Uterus (tissue), 4 donors: ENCODE results near the gene R3HDM2. TPM values are rescaled to one million over a fixed set of nuclear protein-coding genes. Genes with fewer than 3 reads are reported as not detected.

Source experiments
- DNase-seq, 2 donors: peaks; one replicate each; pipeline ENCODE4 v3.0.0-alpha.2; 2019 to 2020
- H3K27ac ChIP-seq, 2 donors: fragments of 200-600 bp; sonication (generic); 1 replicate in 1 of 2; 2 replicates in 1 of 2; pipeline ENCODE4 v1.5.1; 2016 to 2018
- H3K27me3 ChIP-seq, 2 donors: fragments of 200-600 bp; sonication (generic); one replicate each; pipeline ENCODE4 v1.5.1; 2018 to 2019; ENCODE audit warnings: control low read depth in 1 of 2
- H3K36me3 ChIP-seq, 2 donors: fragments of 200-600 bp; sonication (generic); one replicate each; pipeline ENCODE4 v1.5.1; 2019; ENCODE audit warnings: control low read depth in 1 of 2
- H3K4me1 ChIP-seq, 2 donors: fragments of 200-600 bp; sonication (generic); one replicate each; pipeline ENCODE4 v1.5.1; 2018 to 2019; ENCODE audit warnings: control low read depth in 1 of 2
- H3K4me3 ChIP-seq, 2 donors: fragments of 200-600 bp; sonication (generic); 1 replicate in 1 of 2; 2 replicates in 1 of 2; pipeline ENCODE4 v1.5.1; 2018 to 2019; ENCODE audit warnings: mild to moderate bottlenecking in 1 of 2
- H3K9me3 ChIP-seq, 2 donors: fragments of 200-600 bp; sonication (generic); one replicate each; pipeline ENCODE4 v1.5.1; 2019; ENCODE audit warnings: control low read depth in 1 of 2
- POLR2A ChIP-seq, 2 donors: fragments of 450-650 bp; IDR thresholded peaks; one replicate each; pipeline ENCODE4 v1.6.1; 2016; ENCODE audit warnings: antibody characterized with exemption in 2 of 2, mild to moderate bottlenecking in 1 of 2, moderate library complexity in 1 of 2
- intact Hi-C: fragments of 100-400 bp; cut with DNase I; formaldehyde crosslinking; loops from one replicate; pipeline ENCODE4 v1.15.1; 2023; ENCODE audit warnings: low total_unique reads
- total RNA-seq, 4 donors: library from RNA; depleted of rRNA in 3 of 4; stranded (reverse); fragments of >200 nt in 3 of 4; gene quantifications; one replicate each; pipeline versions ENCODE4 v1.1.0 to v1.2.4, GENCODE V29; 2014 to 2023
- TF ChIP-seq, protein P1 (sequence below), 4 experiments: fragments of 200-600 bp in 2 of 4; fragments of 450-650 bp in 2 of 4; sonication (generic) in 2 of 4; IDR thresholded peaks; one replicate each; pipeline ENCODE4 v1.5.1; 2016 to 2019; ENCODE audit warnings: antibody characterized with exemption in 4 of 4, mild to moderate bottlenecking in 2 of 4, moderate library complexity in 1 of 4
- donor health status: DM: yes; HTN: yes; CAD: no.

The R3HDM2 gene
- total RNA-seq, 4 donors from 2014 or later = 9.4 to 89.0 (median 34.2) TPM

DNA sequence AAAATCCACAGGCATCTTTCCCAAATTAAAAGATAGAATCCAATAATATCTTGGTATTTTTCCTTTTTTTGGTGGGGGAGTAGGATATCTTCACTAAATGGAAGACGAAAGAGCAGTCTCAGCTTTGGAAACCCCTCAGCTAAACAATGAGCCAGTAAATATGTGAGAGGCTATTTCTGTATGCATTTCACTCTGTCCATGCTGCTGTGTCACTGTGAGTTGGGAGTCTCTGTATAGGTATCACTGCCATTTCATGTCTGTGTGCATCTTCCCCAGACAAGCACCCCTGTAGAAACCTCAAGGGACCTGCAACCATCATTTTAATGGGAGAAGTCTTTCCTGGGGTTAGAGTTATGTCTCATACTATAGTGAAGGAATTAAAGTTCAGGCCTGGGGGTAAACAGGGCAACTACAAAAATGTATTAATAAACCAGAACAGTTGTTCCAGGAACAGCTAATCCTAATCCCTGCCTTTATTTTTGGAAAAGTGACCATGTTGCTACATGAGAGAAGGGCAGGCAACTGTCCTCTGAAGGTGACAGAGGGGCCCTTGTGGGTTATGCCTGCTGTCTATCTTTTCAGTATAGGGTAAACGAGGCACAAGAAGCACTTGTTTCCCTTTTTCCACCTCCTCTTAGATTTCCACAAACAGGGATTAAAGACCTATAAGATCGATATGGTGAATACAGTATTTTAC is 168.6 kb downstream of the R3HDM2 start:
- Histone ChIP-seq H3K27me3 (no peaks in the 10 kb centered on the region), H3K36me3 (no peaks in the 10 kb centered on the region), H3K9me3 (no peaks in the 10 kb centered on the region), H3K27ac (no peak overlapping the region), H3K4me3 (no peak overlapping the region), H3K4me1 (no peaks in the 10 kb centered on the region)
- no peak for DNase-seq
- intact Hi-C loops = no loop called here
- no peak for TF ChIP-seq POLR2A (IDR thresholded peaks at IDR 0.05)
- TF ChIP-seq, protein P1, sequence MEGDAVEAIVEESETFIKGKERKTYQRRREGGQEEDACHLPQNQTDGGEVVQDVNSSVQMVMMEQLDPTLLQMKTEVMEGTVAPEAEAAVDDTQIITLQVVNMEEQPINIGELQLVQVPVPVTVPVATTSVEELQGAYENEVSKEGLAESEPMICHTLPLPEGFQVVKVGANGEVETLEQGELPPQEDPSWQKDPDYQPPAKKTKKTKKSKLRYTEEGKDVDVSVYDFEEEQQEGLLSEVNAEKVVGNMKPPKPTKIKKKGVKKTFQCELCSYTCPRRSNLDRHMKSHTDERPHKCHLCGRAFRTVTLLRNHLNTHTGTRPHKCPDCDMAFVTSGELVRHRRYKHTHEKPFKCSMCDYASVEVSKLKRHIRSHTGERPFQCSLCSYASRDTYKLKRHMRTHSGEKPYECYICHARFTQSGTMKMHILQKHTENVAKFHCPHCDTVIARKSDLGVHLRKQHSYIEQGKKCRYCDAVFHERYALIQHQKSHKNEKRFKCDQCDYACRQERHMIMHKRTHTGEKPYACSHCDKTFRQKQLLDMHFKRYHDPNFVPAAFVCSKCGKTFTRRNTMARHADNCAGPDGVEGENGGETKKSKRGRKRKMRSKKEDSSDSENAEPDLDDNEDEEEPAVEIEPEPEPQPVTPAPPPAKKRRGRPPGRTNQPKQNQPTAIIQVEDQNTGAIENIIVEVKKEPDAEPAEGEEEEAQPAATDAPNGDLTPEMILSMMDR (IDR thresholded peaks at IDR 0.05) = no peak

DNA sequence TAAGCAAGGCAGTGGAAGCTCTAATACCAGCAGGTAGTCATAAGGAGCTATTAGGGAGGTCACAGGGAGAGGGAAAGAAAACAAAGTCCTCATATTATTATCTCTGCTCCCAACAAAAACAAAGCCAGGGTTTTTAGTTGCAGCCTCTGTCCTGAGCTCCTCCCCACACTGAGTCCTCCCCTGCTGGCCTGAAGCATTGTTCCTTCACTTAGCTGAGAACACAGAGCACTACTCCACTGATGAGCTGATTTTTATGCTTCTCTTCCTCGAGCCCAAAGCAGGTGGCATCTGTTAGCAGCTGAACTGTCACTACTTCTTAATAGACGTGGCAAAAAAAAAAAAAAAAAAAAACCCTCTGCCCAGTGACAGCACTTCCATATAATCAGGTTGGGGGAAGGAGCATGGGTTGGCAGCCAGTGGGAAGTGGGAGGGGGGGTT is 169.4 kb downstream of the R3HDM2 start:
- no peak for TF ChIP-seq POLR2A (IDR thresholded peaks at IDR 0.05)
- TF ChIP-seq, protein P1 (IDR thresholded peaks at IDR 0.05) = no peak
- Histone ChIP-seq H3K27ac (no peak overlapping the region), H3K36me3 (no peaks in the 10 kb centered on the region), H3K9me3 (no peaks in the 10 kb centered on the region), H3K4me3 (no peak overlapping the region), H3K4me1 (no peaks in the 10 kb centered on the region), H3K27me3 (no peaks in the 10 kb centered on the region)
- DNase-seq = no peak
- intact Hi-C loops = no loop called here

DNA sequence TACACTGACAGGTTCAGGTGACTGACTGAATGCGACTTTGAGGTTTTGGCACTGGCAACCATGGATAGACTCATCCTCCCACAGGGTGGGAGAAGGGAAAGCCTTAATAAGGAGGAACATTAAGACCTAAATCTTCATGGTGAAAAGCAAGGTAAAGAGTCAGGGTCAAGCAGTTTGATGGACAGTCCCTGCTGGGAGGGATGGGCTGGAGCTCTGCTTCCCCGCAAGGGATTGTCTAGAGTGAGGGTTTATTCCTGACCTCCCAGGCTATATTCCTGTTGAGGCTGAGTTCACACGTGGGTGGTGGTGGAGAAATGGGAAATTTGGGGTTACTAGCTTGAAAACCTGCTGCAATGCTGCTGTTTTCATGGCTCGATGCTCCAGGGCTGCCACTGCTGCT is 170.5 kb downstream of the R3HDM2 start:
- intact Hi-C loops = no loop called here
- Histone ChIP-seq H3K27me3 (no peaks in the 10 kb centered on the region), H3K4me3 (no peak overlapping the region), H3K27ac (no peak overlapping the region), H3K4me1 (no peaks in the 10 kb centered on the region), H3K9me3 (no peaks in the 10 kb centered on the region), H3K36me3 (no peaks in the 10 kb centered on the region)
- DNase-seq = no peak
- TF ChIP-seq, protein P1 (IDR thresholded peaks at IDR 0.05) = no peak
- no peak for TF ChIP-seq POLR2A (IDR thresholded peaks at IDR 0.05)

DNA sequence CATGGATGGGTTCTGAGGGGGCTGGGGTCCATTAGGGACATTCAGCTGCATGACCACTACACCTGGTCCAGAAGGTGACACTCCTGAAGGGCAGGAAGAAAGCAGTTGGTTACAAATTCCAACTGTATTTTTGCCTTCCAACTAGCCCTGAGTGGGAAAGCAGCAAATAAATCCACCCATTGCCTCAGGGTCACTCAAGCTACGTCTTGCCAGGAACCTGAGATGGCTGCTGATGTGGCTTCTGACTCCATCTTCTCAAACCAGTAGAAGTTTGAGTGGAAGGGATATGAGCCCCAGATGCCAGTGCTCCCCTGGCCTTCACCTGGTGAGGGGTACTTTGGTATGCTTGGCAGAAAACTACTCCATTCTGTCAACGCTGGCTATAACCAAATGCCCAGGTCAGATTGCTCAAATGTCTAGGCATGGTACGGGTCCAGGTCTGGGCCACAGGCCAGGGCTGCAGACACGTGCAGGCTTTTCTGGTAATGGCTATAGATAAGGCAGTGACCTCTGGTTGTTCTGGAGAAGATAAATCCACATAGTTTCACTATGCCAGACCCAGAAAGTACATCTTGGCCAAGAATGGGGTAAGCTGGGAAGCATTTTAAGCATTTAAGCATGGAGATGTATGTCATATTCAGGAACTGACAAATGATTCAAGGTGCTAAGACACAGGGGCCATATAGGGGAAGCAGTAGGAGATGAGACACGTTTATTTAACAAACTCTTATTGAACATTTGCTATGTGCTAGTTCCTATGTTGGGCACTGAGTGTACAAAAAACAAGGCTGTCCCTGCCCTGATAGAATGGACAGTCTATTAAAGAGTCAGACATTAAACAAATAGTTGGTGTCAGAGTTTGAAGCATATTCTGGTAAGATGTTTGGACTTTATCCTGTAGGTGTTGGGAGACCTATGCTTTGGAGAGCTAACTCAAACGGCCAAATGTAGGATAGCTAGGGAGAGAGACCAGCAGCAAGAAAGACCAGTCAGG is 171.6 kb downstream of the R3HDM2 start:
- Histone ChIP-seq H3K27me3 (no peaks in the 10 kb centered on the region), H3K9me3 (no peaks in the 10 kb centered on the region), H3K4me3 (no peak overlapping the region), H3K4me1 (no peaks in the 10 kb centered on the region), H3K36me3 (no peaks in the 10 kb centered on the region), H3K27ac (no peak overlapping the region)
- intact Hi-C loops = no loop called here
- TF ChIP-seq, protein P1 (IDR thresholded peaks at IDR 0.05) = no peak
- TF ChIP-seq POLR2A (IDR thresholded peaks at IDR 0.05) = no peak
- DNase-seq = no peak

DNA sequence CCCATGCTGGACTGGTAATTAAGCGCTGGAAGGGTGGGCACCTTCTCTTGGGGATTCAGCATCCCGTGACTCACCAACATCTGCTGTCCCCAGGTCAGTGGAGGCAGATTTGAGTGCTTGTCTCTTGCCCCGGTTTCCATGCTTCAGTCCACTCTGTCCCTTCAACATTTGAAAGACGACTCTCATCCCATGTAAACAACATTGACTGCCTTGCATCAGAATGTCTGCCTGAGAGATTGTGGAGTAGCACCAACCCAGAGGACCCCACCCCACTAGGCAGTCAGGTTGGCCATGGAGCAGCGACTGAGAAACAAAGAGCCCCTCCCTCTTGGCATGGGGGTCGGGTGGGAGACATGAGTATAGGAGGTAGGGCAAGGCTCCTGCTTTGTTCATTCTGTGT is 174.9 kb downstream of the R3HDM2 start:
- intact Hi-C loops = no loop called here
- H3K36me3 ChIP-seq = no peaks in the 10 kb centered on the region

More for the DNA sequence above, 174.9 kb downstream of the R3HDM2 start:
- TF ChIP-seq, protein P1 (IDR thresholded peaks at IDR 0.05) = no peak
- TF ChIP-seq POLR2A (IDR thresholded peaks at IDR 0.05) = no peak
- Histone ChIP-seq H3K27me3 (no peaks in the 10 kb centered on the region), H3K4me1 (no peaks in the 10 kb centered on the region), H3K4me3 (no peak overlapping the region), H3K9me3 (no peaks in the 10 kb centered on the region), H3K27ac (no peak overlapping the region)
- DNase-seq = no peak
